Measurements from ENCODE around the gene MEAK7.
A peak's percentile ranks its signal among the peaks of the same experiment; 100 is the strongest.
"Not testable (repeated sequence)": the region's sequence is repeated elsewhere in the genome, so short reads cannot be mapped to it uniquely, and the experiment has no call there.

Gene MEAK7

DNA sequence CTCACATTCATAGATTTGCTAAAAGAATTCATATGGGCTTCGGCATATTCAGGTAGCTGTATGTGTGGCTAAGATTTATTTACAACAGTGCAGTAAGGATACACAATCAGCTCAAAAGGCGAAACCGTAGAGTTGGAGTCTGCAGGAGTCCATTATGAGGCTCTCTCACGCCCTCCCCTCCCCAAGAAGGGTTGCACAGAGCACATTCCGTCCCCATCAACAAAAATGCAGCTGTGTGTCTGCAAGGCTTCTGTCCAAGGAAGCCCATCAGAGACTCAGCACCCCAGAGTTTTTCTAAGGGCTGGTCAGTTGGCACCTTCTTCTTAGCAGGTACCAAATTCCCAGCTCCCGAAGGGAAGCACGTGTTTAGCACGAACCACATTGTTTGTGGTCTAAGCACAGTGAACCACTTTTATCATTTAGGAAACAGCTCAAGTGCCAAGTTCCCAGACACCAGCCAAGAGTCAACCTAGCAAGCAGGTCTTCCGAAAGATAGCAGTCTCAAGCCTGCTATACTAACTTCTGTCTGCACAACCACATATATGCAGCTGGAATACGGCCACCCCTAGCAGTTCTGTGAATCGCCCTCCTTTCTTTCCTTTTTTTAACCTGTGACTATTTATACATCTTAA is 28.5 kb upstream of the MEAK7 start:
- DNase-seq, result no peak

- no peak for DNase-seq
Observed at GRCh38 chr16:84532291-84532724, 27.8 kb upstream of the MEAK7 start.

DNA sequence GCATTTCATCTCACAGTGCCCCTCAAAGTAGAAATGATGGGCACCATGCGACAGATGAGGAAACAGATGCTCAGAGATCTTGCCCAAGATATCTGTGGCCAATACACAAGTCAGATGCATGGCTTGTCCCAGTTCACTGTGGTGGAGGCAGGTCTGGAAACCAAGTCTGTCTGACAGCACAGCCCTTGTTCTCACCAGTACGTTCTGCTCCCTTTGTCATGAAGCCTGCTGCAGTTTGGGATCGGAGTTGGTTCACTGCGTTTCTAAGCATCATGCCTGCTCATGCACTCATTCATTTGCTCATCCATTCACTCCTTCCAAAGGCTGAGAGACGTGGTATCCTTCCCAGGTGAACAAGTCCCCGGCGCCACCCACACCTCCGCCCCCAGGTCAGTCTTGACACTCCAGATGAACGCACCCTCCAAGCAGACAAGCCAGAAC is 27.2 kb upstream of the MEAK7 start:
- no peak for DNase-seq

- DNase-seq, result no peak
Observed at GRCh38 chr16:84530590-84530989, 26.1 kb upstream of the MEAK7 start.

DNA sequence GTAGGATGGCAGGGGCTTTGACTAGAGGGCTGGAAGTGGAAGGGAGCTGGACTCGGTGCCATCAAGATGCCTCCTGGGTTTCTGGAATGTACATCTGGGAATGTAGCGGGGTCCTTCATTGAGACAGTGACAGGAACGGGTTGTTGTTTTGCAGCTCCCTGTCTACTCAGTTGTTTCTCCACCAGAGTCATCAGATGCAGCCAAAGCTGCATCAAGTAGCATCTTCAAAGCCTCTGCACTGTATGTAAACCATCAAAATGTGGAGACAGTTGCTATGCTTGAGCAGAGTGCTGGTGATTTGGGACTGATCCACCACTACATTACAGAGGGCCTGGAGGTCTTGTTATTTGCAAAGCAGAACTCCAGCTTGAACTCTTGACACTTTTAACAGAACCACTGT is 25.1 kb upstream of the MEAK7 start:
- no peak for DNase-seq

- no peak for DNase-seq
Observed at GRCh38 chr16:84528322-84528721, 23.9 kb upstream of the MEAK7 start.

GRCh38 chr16:84527532-84528269 is 23.2 kb upstream of the MEAK7 start:
- DNase-seq, result no peak

GRCh38 chr16:84526794-84527531 is 22.5 kb upstream of the MEAK7 start:
- no peak for DNase-seq

GRCh38 chr16:84524941-84525581 is 20.6 kb upstream of the MEAK7 start:
- not testable (repeated sequence) for DNase-seq

DNA sequence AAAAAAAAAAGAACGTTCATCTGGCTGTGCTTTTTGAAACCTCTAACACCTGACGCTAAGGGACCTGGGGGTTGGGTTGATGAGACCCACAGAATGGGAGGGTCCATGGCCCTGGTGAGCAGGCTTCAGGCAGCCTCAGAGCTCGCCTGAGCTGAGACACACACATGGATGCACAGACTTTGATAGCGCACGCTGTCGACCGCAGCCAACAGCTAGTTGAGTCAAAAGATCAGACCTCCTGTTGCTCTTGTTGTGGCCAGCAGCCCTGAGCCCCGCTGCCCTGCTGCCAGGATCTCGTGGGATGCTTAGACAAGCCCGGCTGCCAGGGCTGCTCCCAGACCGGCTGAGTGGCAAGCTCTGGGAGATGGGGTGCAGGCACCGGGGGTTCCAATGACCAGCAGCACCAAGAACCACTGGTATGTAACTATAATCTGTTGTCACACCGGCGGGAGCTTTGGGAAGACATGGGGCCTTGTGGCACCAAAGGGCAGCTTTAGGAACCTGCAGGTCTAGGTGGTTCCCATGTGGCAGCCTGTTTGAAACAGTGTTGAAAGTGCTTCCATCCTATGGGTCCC is 20.0 kb upstream of the MEAK7 start:
- DNase-seq, result no peak

DNA sequence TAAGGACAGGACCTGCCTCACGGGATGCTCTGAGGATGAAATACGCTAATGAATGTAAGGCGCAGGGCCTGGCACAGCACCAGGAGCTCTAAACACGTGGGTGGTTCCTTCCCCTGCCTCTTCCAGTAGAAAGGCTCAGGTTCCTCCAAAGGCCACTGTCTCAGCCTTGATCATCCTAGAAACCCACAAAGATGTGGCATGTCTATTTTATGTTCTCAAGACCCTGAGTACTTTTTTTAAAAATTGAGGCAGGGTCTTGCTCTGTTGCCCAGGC is 17.0 kb upstream of the MEAK7 start:
- DNase-seq, result no peak

DNA sequence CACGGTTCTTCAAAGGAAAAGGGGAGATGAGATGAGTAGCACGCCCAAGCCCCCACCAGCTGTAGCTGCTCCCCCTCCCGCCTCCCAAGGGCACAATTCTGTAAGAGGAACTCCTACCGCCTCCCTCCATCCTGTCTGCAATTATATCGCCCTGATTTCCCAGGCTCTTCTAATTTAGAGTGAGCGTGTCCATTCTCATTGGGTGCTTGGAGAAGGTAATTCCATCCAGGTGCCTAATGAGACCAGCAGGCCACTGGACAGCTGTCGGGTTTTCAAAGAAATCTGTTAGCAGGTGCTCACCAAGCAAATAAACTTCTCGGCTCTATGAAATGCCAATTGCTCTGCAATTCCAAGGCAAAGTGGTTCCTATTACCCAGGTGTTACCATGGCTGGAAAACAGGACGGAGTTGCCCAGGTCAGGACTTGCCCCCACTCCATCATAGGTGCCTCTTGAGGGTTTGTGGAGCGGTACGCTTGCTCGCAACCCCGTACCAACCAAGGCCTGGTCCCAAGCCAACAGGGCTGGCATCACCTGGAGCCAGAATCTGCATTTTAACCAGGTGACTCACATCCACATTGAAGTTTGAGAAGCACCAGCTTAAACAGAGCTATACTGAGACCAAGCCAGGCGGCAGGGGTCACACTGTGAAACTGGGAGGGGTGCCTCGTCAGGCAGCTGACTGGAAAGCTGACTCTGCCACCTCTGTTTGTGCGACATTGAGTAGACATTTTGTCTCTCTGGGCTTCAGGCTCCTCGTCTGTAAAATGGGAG is 16.5 kb upstream of the MEAK7 start:
- DNase-seq, result peak; percentile 75

DNA sequence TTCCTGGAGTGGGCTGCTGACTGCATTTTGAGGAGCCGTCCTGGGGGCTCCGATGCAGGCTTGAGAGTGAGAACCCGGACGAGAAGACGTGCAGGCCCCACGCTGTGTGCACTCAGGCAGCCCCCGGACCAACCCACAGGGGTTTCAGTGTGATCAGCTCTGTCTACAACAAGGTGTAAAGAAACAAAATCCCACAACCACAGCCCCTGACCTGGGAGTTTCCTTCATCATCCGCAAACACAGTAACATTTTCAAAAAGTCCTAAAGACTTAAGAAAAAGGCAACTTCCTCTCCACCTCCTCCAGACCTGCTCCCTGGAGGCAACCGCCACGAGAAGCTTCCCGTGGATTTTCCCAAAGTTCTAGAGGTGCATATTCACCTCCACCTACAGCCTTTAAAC is 15.4 kb upstream of the MEAK7 start:
- DNase-seq, result no peak

GRCh38 chr16:84518804-84519341 is 14.4 kb upstream of the MEAK7 start:
- DNase-seq, result no peak

DNA sequence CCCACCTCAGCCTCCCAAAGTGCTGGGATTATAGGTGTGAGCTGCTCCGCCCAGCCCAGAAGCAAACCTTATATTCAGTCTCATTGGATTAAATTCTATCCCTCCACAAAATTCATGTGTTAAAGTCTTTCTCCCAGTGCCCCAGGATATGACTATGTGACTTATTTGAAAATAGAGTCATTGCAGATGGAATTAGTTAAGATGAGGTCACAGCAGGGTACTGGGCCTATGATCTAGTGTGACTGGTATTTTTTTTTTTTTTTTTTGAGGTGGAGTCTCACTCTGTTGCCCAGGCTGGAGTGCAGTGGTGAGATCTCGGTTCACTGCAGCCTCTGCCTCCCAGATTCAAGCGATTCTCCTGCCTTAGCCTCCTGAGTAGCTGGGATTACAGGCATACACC is 13.8 kb upstream of the MEAK7 start:
- DNase-seq, result not testable (repeated sequence)

DNA sequence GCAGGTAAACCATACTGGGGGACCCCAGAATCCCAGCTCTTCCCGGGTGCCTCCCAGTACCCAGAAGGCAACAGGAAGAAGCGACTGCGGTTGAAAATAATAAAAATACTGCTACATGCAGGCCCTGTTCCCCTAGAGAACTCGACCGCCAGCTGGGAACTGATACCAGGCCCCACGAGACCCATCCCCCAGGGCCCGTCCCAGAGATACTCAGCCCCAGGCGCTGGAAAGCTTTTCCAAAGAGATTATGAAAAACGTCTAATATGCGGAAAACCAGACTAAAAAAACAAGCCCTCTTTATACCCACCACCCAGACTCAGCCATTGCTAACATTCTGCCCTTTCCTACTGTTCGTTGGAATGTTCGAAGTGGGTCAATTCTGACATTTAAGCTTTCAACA is 12.9 kb upstream of the MEAK7 start:
- DNase-seq, result no peak

GRCh38 chr16:84514874-84515835 is 10.7 kb upstream of the MEAK7 start:
- no peak for DNase-seq

DNA sequence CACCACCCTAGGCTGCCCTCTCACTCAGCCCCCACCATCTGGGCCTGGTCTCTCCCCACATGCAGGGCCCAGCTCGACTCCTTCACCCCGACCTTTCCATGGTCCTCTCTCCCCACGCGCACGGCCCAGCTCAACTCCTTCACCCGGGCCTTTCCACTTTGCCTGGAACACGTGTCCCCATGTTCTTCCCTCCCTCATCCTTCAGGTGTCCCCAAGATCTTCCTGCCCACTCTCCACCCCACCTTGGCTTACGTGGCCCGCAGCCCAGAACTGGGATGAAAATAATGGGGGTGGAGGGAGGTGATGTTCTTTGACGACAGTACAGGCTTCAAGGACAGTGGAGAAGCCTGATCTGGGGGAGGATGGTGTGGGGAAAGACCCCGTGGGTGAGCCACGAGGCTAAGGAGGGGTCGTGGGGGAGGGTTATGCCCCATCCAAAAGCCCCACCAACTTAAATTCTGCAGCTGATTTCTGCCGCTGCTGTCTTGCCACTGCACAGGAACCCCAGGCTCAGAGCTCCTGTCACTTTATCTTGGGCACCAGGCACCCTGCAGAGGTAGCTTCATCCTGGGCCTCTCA is 9.9 kb upstream of the MEAK7 start:
- DNase-seq, result no peak

- DNase-seq, result no peak
Observed at GRCh38 chr16:84513666-84514065, 9.2 kb upstream of the MEAK7 start.

GRCh38 chr16:84513123-84513522 is 8.7 kb upstream of the MEAK7 start:
- no peak for DNase-seq

DNA sequence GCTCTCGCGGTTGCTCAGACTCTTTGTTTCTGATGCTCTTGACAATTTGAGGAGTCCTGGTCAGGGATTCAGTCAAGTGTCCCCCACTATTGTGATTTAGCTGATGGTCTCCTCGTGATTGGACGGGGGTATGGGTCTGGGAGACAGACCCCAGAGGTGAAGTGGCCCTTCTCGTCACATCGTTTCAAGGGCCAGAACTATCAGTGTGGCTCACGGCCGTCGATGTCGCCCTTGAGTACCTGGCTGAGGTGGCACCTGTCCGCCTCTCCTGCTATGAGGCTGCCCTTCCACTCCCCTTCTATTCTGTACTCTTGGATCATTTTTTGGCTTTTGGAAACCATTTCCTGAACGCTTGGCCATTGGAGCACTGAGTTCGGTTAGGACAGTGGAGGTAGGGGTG is 7.4 kb upstream of the MEAK7 start:
- no peak for DNase-seq

Measured in SHP77 treated with DMSO at 0.1 percent for 48 hours (cell line).